PC-9 (cell line): Measurements from ENCODE around the gene KAT6B.

Experiments
- EZH2 ChIP-seq: fragments of 200-600 bp; sonication (generic); IDR thresholded peaks from 2 replicates; pipeline ENCODE4 v1.8.0; 2017; ENCODE audit warnings: antibody characterized with exemption, low read depth
- TF ChIP-seq, protein P1 (sequence below): fragments of 200-600 bp; sonication (generic); conservative IDR thresholded peaks from 2 replicates; pipeline ENCODE4 v1.6.1; 2017; ENCODE audit warnings: mixed run types, antibody characterized with exemption, mild to moderate bottlenecking, moderate library complexity

DNA sequence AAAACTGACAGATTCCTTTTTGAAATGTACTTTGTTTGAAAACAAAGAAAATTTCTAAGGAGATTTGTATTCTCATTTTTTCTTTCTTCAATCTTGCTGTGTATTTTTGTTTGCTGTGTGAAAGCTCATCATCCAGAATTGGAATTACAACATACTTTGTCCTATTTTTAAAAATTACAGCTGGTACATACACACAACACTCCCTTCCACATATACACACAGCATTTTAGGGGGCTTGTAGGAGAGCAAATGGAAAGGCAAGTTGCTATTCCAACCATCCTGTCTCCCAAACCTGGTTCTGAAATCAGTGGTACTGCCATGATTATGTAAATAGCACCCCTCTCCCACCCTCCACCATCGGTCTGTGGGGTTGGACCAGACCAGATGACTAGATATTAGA, 184.0 kb downstream of the KAT6B start:
- TF ChIP-seq, protein P1, sequence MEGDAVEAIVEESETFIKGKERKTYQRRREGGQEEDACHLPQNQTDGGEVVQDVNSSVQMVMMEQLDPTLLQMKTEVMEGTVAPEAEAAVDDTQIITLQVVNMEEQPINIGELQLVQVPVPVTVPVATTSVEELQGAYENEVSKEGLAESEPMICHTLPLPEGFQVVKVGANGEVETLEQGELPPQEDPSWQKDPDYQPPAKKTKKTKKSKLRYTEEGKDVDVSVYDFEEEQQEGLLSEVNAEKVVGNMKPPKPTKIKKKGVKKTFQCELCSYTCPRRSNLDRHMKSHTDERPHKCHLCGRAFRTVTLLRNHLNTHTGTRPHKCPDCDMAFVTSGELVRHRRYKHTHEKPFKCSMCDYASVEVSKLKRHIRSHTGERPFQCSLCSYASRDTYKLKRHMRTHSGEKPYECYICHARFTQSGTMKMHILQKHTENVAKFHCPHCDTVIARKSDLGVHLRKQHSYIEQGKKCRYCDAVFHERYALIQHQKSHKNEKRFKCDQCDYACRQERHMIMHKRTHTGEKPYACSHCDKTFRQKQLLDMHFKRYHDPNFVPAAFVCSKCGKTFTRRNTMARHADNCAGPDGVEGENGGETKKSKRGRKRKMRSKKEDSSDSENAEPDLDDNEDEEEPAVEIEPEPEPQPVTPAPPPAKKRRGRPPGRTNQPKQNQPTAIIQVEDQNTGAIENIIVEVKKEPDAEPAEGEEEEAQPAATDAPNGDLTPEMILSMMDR: no peak
- TF ChIP-seq EZH2: no peak
